HCT116 (cell line): Measurements from ENCODE around the gene IFNL3. TPM values are rescaled to one million over a fixed set of nuclear protein-coding genes. Genes with fewer than 3 reads are reported as not detected.

ENCODE experiments used
- ATAC-seq: fragments of 200-7000 bp; cut with Tn5 transposase; 2 replicates; pipeline ENCODE4 v1.9.1; 2020; ENCODE audit warnings: mild to moderate bottlenecking, moderate library complexity
- BruUV-seq: library from RNA; stranded (reverse); fragments of 400-500 nt; replicated peaks from 2 replicates; lab custom pipeline; 2021; lab: Mats Ljungman, UMichigan
- CTCF ChIA-PET: fragments of 300-600 bp; sonication (Branson Sonifier 250); formaldehyde crosslinking; loops from one replicate; lab custom pipeline; 2021; ENCODE audit warnings: antibody characterized with exemption; lab: Charles Lee
- POLR2A ChIA-PET: fragments of 300-600, 350-600 bp; sonication (Branson Sonifier 250); formaldehyde crosslinking; loops from one replicate; lab custom pipeline; 2021; ENCODE audit warnings: antibody characterized with exemption; lab: Charles Lee
- RAD21 ChIA-PET, 2 experiments: fragments of 300-600 bp; sonication (Branson Sonifier 250); formaldehyde crosslinking; loops; one replicate each; lab custom pipeline; 2023; ENCODE audit warnings: low total read pairs in 2 of 2; ENCODE audit not compliant: uncharacterized antibody in 2 of 2, unreplicated experiment in 2 of 2, low non-redundant PET in 1 of 2; lab: Charles Lee
- DNase-seq: peaks from one replicate; pipeline ENCODE4 v3.0.0-alpha.2; 2010; ENCODE audit warnings: low read depth, low spot score
- H2AFZ ChIP-seq: fragments of 200-600 bp; shearing (Covaris generic), sonication (generic); 2 replicates; pipeline ENCODE4 v1.6.1; 2017; ENCODE audit warnings: low read depth, mixed run types, mixed read lengths, antibody characterized with exemption, low read length; ENCODE audit not compliant: poor library complexity, severe bottlenecking
- H3K27ac ChIP-seq: 2 replicates; pipeline ENCODE4 v1.5.1; 2012; ENCODE audit warnings: low read depth, low read length
- H3K27me3 ChIP-seq: fragments of 200-600 bp; sonication (generic); 2 replicates; pipeline ENCODE4 v1.6.1; 2016; ENCODE audit warnings: mixed run types, low read length, mixed read lengths; ENCODE audit not compliant: insufficient read depth
- H3K36me3 ChIP-seq, 2 experiments: fragments of 200-500 bp in 1 of 2; fragments of 200-600 bp in 1 of 2; sonication (Bioruptor generic) in 1 of 2; sonication (generic) in 1 of 2; 2 replicates each; pipeline versions ENCODE4 v1.5.1 to v1.6.1; 2014 to 2016; ENCODE audit warnings: low read length in 2 of 2, inconsistent platforms in 1 of 2, mixed read lengths in 1 of 2, mixed run types in 1 of 2; ENCODE audit not compliant: insufficient read depth in 2 of 2, control insufficient read depth in 1 of 2
- H3K4me1 ChIP-seq, 2 experiments: fragments of 200-600 bp in 1 of 2; sonication (generic) in 1 of 2; 2 replicates each; pipeline versions ENCODE4 v1.5.1 to v1.6.1; 2012 to 2017; ENCODE audit warnings: low read length in 2 of 2, inconsistent platforms in 1 of 2, mild to moderate bottlenecking in 1 of 2, mixed read lengths in 1 of 2, mixed run types in 1 of 2, moderate library complexity in 1 of 2; ENCODE audit not compliant: insufficient read depth in 2 of 2, control insufficient read depth in 1 of 2
- H3K4me2 ChIP-seq: fragments of 200-600 bp; sonication (generic); 2 replicates; pipeline ENCODE4 v1.6.1; 2017; ENCODE audit warnings: mixed run types, low read length, mixed read lengths
- H3K4me3 ChIP-seq, 2 experiments: fragments of 200-600 bp in 1 of 2; sonication (generic) in 1 of 2; replicated peaks in 1 of 2; 2 replicates each; pipeline ENCODE4 v1.5.1; 2011 to 2016; ENCODE audit warnings: low read length in 2 of 2, control low read depth in 1 of 2, low read depth in 1 of 2, mild to moderate bottlenecking in 1 of 2, mixed read lengths in 1 of 2, mixed run types in 1 of 2
- H3K79me2 ChIP-seq: fragments of 200-600 bp; sonication (generic); 2 replicates; pipeline ENCODE4 v1.6.1; 2017; ENCODE audit warnings: mild to moderate bottlenecking, mixed run types, low read length, moderate library complexity, mixed read lengths; ENCODE audit not compliant: insufficient read depth
- H3K9ac ChIP-seq: fragments of 200-600 bp; sonication (generic); 2 replicates; pipeline ENCODE4 v1.6.1; 2016; ENCODE audit warnings: low read length, mixed read lengths
- H3K9me2 ChIP-seq: fragments of 200-600 bp; sonication (generic), shearing (Covaris generic); 2 replicates; pipeline ENCODE4 v1.6.1; 2017; ENCODE audit warnings: mixed run types, mild to moderate bottlenecking, moderate library complexity; ENCODE audit not compliant: insufficient read depth
- H3K9me3 ChIP-seq, 2 experiments: fragments of 200-500 bp in 1 of 2; fragments of 200-600 bp in 1 of 2; sonication (Bioruptor generic) in 1 of 2; sonication (generic) in 1 of 2; 2 replicates each; pipeline ENCODE4 v1.6.1; 2014 to 2017; ENCODE audit warnings: low read length in 2 of 2, mixed read lengths in 2 of 2, inconsistent platforms in 1 of 2, low read depth in 1 of 2, mild to moderate bottlenecking in 1 of 2, mixed run types in 1 of 2, moderate library complexity in 1 of 2; ENCODE audit not compliant: control insufficient read depth in 1 of 2, insufficient read depth in 1 of 2
- H4K20me1 ChIP-seq: fragments of 200-600 bp; sonication (generic), shearing (Covaris generic); 2 replicates; pipeline ENCODE4 v1.6.1; 2017; ENCODE audit warnings: mixed run types, mild to moderate bottlenecking, moderate library complexity; ENCODE audit not compliant: insufficient read depth
- CBX3 ChIP-seq: IDR thresholded peaks from 2 replicates; pipeline ENCODE4 v1.6.1; 2012; ENCODE audit warnings: low read depth
- EGR1 ChIP-seq: IDR thresholded peaks from 2 replicates; pipeline ENCODE4 v1.6.1; 2012; ENCODE audit warnings: low read depth
- EZH2phosphoT487 ChIP-seq: fragments of 200-600 bp; IDR thresholded peaks from 2 replicates; pipeline ENCODE4 v1.6.1; 2018; ENCODE audit warnings: antibody characterized with exemption, borderline replicate concordance
- FOSL1 ChIP-seq: IDR thresholded peaks from 2 replicates; pipeline ENCODE4 v1.6.1; 2012; ENCODE audit warnings: low read depth
- JUND ChIP-seq: IDR thresholded peaks from 2 replicates; pipeline ENCODE4 v1.6.1; 2012
- SIN3A ChIP-seq: IDR thresholded peaks from 2 replicates; pipeline ENCODE4 v1.6.1; 2012; ENCODE audit warnings: low read depth
- TCF7L2 ChIP-seq: IDR thresholded peaks from 2 replicates; pipeline ENCODE4 v1.7.0; 2011; ENCODE audit warnings: borderline replicate concordance, inconsistent platforms; ENCODE audit not compliant: insufficient read depth, insufficient read length; ENCODE audit errors: extremely low read depth
- ZBTB33 ChIP-seq: IDR thresholded peaks from 2 replicates; pipeline ENCODE4 v1.6.1; 2011; ENCODE audit warnings: mild to moderate bottlenecking, low read length, moderate library complexity; ENCODE audit not compliant: insufficient replicate concordance; ENCODE audit errors: extremely low read depth
- intact Hi-C: fragments of 100-400 bp; cut with micrococcal nuclease; formaldehyde crosslinking; loops from 2 replicates; pipeline ENCODE4 v1.10.0; 2022
- total RNA-seq: library from RNA; stranded (reverse); gene quantifications from one replicate; pipeline ENCODE4 v1.2.1, GENCODE V29; 2021; ENCODE audit not compliant: unreplicated experiment

IFNL3 gene
- total RNA-seq, 1 experiment from 2014 or later: not detected

- H3K4me3 ChIP-seq: no peak overlapping the region
- no peaks in the 10 kb centered on the region for H3K9me2 ChIP-seq
- H3K9ac ChIP-seq: no peak overlapping the region
- TF ChIP-seq TCF7L2 (no peak), SIN3A (no peak)
- TF ChIP-seq, all 23 proteins: peak for 0
- H3K27me3 ChIP-seq: no peaks in the 10 kb centered on the region
- H2AFZ ChIP-seq: no peak overlapping the region
- DNase-seq: no peak
- no peaks in the 10 kb centered on the region for H3K36me3 ChIP-seq
- H3K9me3 ChIP-seq: no peaks in the 10 kb centered on the region
- H3K79me2 ChIP-seq: no peaks in the 10 kb centered on the region
- ChIA-PET POLR2A (no interaction called here), RAD21 (no interaction called here), CTCF (interaction anchor here (1.2 kb wide), 1 partner anchor 74 kb away, joined by 4 read pairs; no protein-coding TSS in a partner anchor)
- intact Hi-C loops: no loop called here
- peaks cover 0 to 27% of the 10 kb centered on the region in 2 experiments; a peak in 2 of 4 replicates for H3K4me1 ChIP-seq
- no peaks in the 10 kb centered on the region for H4K20me1 ChIP-seq
- no peak overlapping the region for H3K4me2 ChIP-seq
- no peak overlapping the region for H3K27ac ChIP-seq
- no TSS peak for BruUV-seq
- no peak for ATAC-seq
Measured at GRCh38 chr19:39196320-39196719, 48.5 kb downstream of the IFNL3 start.

- CTCF ChIA-PET: interaction anchor here (1.2 kb wide), 1 partner anchor 74 kb away, joined by 4 read pairs; no protein-coding TSS in a partner anchor
- Histone ChIP-seq H3K9me3 (no peaks in the 10 kb centered on the region), H4K20me1 (no peaks in the 10 kb centered on the region), H2AFZ (no peak overlapping the region), H3K27ac (no peak overlapping the region), H3K9ac (no peak overlapping the region), H3K4me2 (no peak overlapping the region), H3K36me3 (no peaks in the 10 kb centered on the region), H3K27me3 (no peaks in the 10 kb centered on the region), H3K79me2 (no peaks in the 10 kb centered on the region), H3K4me3 (no peak overlapping the region), H3K9me2 (no peaks in the 10 kb centered on the region), H3K4me1 (peaks cover 0 to 27% of the 10 kb centered on the region in 2 experiments; a peak in 2 of 4 replicates)
- BruUV-seq: no TSS peak
- RAD21 ChIA-PET: no interaction called here
- POLR2A ChIA-PET: no interaction called here
- intact Hi-C loops: no loop called here
- ATAC-seq (peak; percentile 30; the same call in 1 of the 2 replicates), DNase-seq (no peak)
- TF ChIP-seq ZBTB33 (no peak), JUND (no peak), FOSL1 (no peak), EZH2phosphoT487 (no peak), EGR1 (no peak), CBX3 (no peak)
Measured at GRCh38 chr19:39195755-39196154, 49.1 kb downstream of the IFNL3 start.
